Hepatocyte (in vitro differentiated cells): ENCODE results near the gene EML6. TPM values are rescaled to one million over a fixed set of nuclear protein-coding genes. Genes with fewer than 3 reads are reported as not detected.
"Not testable (repeated sequence)": the region's sequence is repeated elsewhere in the genome, so short reads cannot be mapped to it uniquely, and the experiment has no call there.

Experiments
- DNase-seq: peaks from one replicate; pipeline ENCODE4 v3.0.0-alpha.2; 2016; ENCODE audit warnings: low spot score
- H2AFZ ChIP-seq: fragments of 200-600 bp; sonication (generic); 2 replicates; pipeline ENCODE4 v1.6.0; 2016; ENCODE audit warnings: antibody characterized with exemption, mild to moderate bottlenecking
- H3K27ac ChIP-seq: fragments of 200-600 bp; sonication (generic); 2 replicates; pipeline ENCODE4 v1.5.1; 2016; ENCODE audit warnings: mild to moderate bottlenecking
- H3K27me3 ChIP-seq: fragments of 200-600 bp; sonication (generic); 2 replicates; pipeline ENCODE4 v1.6.1; 2016
- H3K36me3 ChIP-seq: fragments of 200-600 bp; sonication (generic); replicated peaks from 2 replicates; pipeline ENCODE4 v1.5.1; 2016; ENCODE audit warnings: low read depth; ENCODE audit not compliant: insufficient read depth
- H3K4me1 ChIP-seq: fragments of 200-600 bp; sonication (generic); 2 replicates; pipeline ENCODE4 v1.5.1; 2016; ENCODE audit warnings: mild to moderate bottlenecking, moderate library complexity; ENCODE audit not compliant: insufficient read depth
- H3K4me2 ChIP-seq: fragments of 200-600 bp; sonication (generic); 2 replicates; pipeline ENCODE4 v1.6.0; 2016
- H3K4me3 ChIP-seq: fragments of 200-600 bp; sonication (generic); 2 replicates; pipeline ENCODE4 v1.5.1; 2016; ENCODE audit warnings: mild to moderate bottlenecking
- H3K79me2 ChIP-seq: fragments of 200-600 bp; sonication (generic); 2 replicates; pipeline ENCODE4 v1.6.0; 2017; ENCODE audit warnings: mild to moderate bottlenecking
- H3K9me2 ChIP-seq: fragments of 200-600 bp; sonication (generic); replicated peaks from 2 replicates; pipeline ENCODE4 v1.6.0; 2017; ENCODE audit warnings: mild to moderate bottlenecking; ENCODE audit not compliant: insufficient read depth
- H3K9me3 ChIP-seq: fragments of 200-600 bp; sonication (generic); 2 replicates; pipeline ENCODE4 v1.5.1; 2016; ENCODE audit warnings: low read depth, mild to moderate bottlenecking
- H4K20me1 ChIP-seq: fragments of 200-600 bp; sonication (generic); 2 replicates; pipeline ENCODE4 v1.6.0; 2016; ENCODE audit warnings: mild to moderate bottlenecking; ENCODE audit not compliant: insufficient read depth, poor library complexity, severe bottlenecking
- CTCF ChIP-seq: fragments of 200-600 bp; sonication (generic); IDR thresholded peaks from 2 replicates; pipeline ENCODE4 v1.5.1; 2016; ENCODE audit warnings: antibody characterized with exemption, mild to moderate bottlenecking; ENCODE audit not compliant: poor library complexity
- EZH2 ChIP-seq: fragments of 200-600 bp; sonication (generic); IDR thresholded peaks from 2 replicates; pipeline ENCODE4 v1.6.1; 2016; ENCODE audit warnings: antibody characterized with exemption, mild to moderate bottlenecking, borderline replicate concordance
- EZH2phosphoT487 ChIP-seq: fragments of 200-600 bp; sonication (generic); IDR thresholded peaks from one replicate; pipeline ENCODE4 v1.6.1; 2018; ENCODE audit warnings: antibody characterized with exemption, mild to moderate bottlenecking, low read depth, moderate library complexity; ENCODE audit not compliant: unreplicated experiment, severe bottlenecking
- WGBS: methylation state at CpG from one replicate; pipeline ENCODE4 v1.1.6; 2016; ENCODE audit warnings: low lambda C conversion rate; ENCODE audit errors: missing lambda C conversion rate; 5-methylcytosine and 5-hydroxymethylcytosine counted together
- polyA plus RNA-seq: library from polyadenylated mRNA; unstranded; fragments of >200 nt; fragmentation: Nextera tagmentation; extraction: Ambion mirVana; gene quantifications from 2 replicates; pipeline ENCODE4 v1.2.1, GENCODE V29; 2016
- total RNA-seq: library from RNA; depleted of rRNA; stranded (reverse); fragments of >200 nt; gene quantifications from 2 replicates; pipeline ENCODE4 v1.2.3, GENCODE V29; 2014

Gene EML6
- total and polyA plus RNA-seq, 2 experiments from 2014 or later: 1.9 to 4.0 TPM

GRCh38 chr2:54839461-54840255 is 116.2 kb downstream of the EML6 start:
- no peaks in the 10 kb centered on the region for H3K79me2 ChIP-seq
- no peak overlapping the region for H3K4me2 ChIP-seq
- no peaks in the 10 kb centered on the region for H3K9me3 ChIP-seq
- WGBS: 80% methylated on average over 6 of the region's 6 CpGs
- no peak overlapping the region for H2AFZ ChIP-seq
- no peaks in the 10 kb centered on the region for H3K36me3 ChIP-seq
- no peak overlapping the region for H3K27ac ChIP-seq
- no peaks in the 10 kb centered on the region for H3K27me3 ChIP-seq
- no peaks in the 10 kb centered on the region for H4K20me1 ChIP-seq
- H3K9me2 ChIP-seq: no peaks in the 10 kb centered on the region
- DNase-seq: no peak
- H3K4me1 ChIP-seq: no peaks in the 10 kb centered on the region
- TF ChIP-seq EZH2phosphoT487: no peak
- TF ChIP-seq EZH2: no peak
- TF ChIP-seq CTCF: no peak
- H3K4me3 ChIP-seq: no peak overlapping the region

- no peak for TF ChIP-seq EZH2
- no peak for TF ChIP-seq CTCF
- no peak for TF ChIP-seq EZH2phosphoT487
- H3K27me3 ChIP-seq: no peaks in the 10 kb centered on the region
- no peak overlapping the region for H3K4me3 ChIP-seq
- no peaks in the 10 kb centered on the region for H3K9me2 ChIP-seq
- H4K20me1 ChIP-seq: no peaks in the 10 kb centered on the region
- no peak overlapping the region for H3K4me2 ChIP-seq
- H3K4me1 ChIP-seq: no peaks in the 10 kb centered on the region
- no peaks in the 10 kb centered on the region for H3K9me3 ChIP-seq
- DNase-seq: no peak
- H3K36me3 ChIP-seq: no peaks in the 10 kb centered on the region
- 78% methylated on average over 7 of the region's 7 CpGs for WGBS
- no peak overlapping the region for H2AFZ ChIP-seq
- H3K27ac ChIP-seq: no peak overlapping the region
- H3K79me2 ChIP-seq: no peaks in the 10 kb centered on the region
Measured at GRCh38 chr2:54840559-54841468, 117.4 kb downstream of the EML6 start.

- DNase-seq, H3K79me2 ChIP-seq, H3K27me3 ChIP-seq, H2AFZ ChIP-seq, H3K4me2 ChIP-seq, H3K36me3 ChIP-seq, H3K4me1 ChIP-seq, H3K4me3 ChIP-seq, H3K9me3 ChIP-seq, H3K27ac ChIP-seq, H4K20me1 ChIP-seq, H3K9me2 ChIP-seq: not testable (repeated sequence)
- 97% methylated on average over 10 of the region's 10 CpGs for WGBS
Measured at GRCh38 chr2:54841500-54841899, 118.0 kb downstream of the EML6 start.

DNA sequence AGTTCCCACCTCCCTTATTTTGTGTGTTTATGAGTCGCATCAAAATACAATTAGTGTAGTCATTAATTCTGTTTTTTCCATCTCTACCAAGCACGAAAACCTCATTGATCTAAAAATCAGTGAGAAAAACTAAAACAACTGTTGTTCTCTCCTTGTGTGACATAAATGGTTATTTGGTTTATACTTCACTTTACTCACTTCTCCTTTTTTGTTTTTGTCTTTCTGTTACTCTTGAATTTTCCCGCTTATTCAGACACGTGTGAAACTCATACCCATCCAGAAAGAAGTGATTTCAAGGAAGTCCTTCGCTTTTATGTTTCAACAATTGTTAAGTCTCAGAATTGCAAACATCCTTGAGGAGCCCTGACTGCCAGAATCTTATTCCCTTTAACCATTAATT is 121.6 kb downstream of the EML6 start:
- no peaks in the 10 kb centered on the region for H3K9me2 ChIP-seq
- TF ChIP-seq EZH2: no peak
- no peak for TF ChIP-seq EZH2phosphoT487
- TF ChIP-seq CTCF: no peak
- DNase-seq: no peak

More for the DNA sequence above, 121.6 kb downstream of the EML6 start:
- Histone ChIP-seq H4K20me1 (no peaks in the 10 kb centered on the region), H3K36me3 (no peaks in the 10 kb centered on the region), H3K79me2 (no peaks in the 10 kb centered on the region), H3K27me3 (no peaks in the 10 kb centered on the region), H3K4me3 (no peak overlapping the region), H3K4me2 (no peak overlapping the region), H3K27ac (no peak overlapping the region), H2AFZ (no peak overlapping the region), H3K9me3 (no peaks in the 10 kb centered on the region), H3K4me1 (no peaks in the 10 kb centered on the region)
- WGBS: 73% methylated on average over 5 of the region's 5 CpGs
